ENCODE measurements around the gene TMEM245.

The TMEM245 gene

GRCh38 chr9:109028457-109028856, 91.3 kb downstream of the TMEM245 start:
- H3K36me3 ChIP-seq (ENCODE audit: control insufficient read depth, insufficient read depth, low read length) = no peaks in the 10 kb centered on the region
- H3K4me1 ChIP-seq (ENCODE audit: control insufficient read depth, insufficient read depth, low read length) = peaks cover 9% of the 10 kb centered on the region
- no peak overlapping the region for H3K4me3 ChIP-seq (ENCODE audit: low read length)
- no peaks in the 10 kb centered on the region for H3K9me3 ChIP-seq (ENCODE audit: control insufficient read depth, low read length)
- H3K27me3 ChIP-seq (ENCODE audit: control insufficient read depth, insufficient read depth, low read length) = no peaks in the 10 kb centered on the region
- no peak overlapping the region for H3K9ac ChIP-seq (ENCODE audit: low read length)

DNA sequence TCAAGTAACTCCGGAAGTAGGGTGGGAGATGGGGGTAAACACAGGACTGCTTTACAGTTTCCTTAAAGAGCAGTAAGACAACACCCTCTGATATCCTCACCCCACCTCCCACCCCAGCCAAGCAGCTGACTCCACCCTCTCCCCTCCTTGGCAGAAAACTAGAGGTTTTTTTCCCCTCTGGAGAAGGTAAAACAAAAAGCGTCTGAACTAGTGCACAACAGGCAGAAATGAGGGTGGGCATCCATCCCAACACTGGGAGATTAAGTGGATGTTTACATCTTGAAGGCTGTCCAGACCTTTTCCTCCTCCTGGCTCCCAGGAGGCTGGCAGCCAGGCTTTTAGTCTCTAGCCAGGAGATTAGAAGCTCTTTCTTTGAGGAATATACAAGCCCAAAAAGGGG, 92.6 kb downstream of the TMEM245 start:
- no peaks in the 10 kb centered on the region for H3K27me3 ChIP-seq (ENCODE audit: control insufficient read depth, insufficient read depth, low read length)
- peaks cover 9% of the 10 kb centered on the region for H3K4me1 ChIP-seq (ENCODE audit: control insufficient read depth, insufficient read depth, low read length)
- no peak overlapping the region for H3K4me3 ChIP-seq (ENCODE audit: low read length)
- no peaks in the 10 kb centered on the region for H3K36me3 ChIP-seq (ENCODE audit: control insufficient read depth, insufficient read depth, low read length)
- no peaks in the 10 kb centered on the region for H3K9me3 ChIP-seq (ENCODE audit: control insufficient read depth, low read length)
- no peak overlapping the region for H3K9ac ChIP-seq (ENCODE audit: low read length)

DNA sequence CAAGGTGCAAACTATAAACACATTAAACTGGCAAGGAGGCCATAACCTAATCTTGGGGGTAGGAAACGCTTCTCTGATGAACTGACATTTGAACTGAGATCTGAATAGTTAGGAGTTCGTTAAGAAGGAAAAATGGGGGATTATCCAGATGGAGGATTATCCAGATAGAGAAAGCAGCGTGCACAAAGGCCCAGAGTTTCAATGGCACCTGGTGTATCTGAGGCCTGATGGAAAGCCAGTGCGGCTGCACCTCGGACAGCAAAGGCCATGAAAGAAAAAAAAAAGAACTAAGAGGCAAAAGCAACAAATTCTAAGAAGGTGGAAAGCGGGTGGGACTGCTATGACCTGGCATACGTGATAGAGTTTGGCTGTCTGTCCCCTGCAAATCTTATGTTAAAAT, 93.4 kb downstream of the TMEM245 start:
- Histone ChIP-seq H3K9ac (ENCODE audit: low read length) (no peak overlapping the region), H3K9me3 (ENCODE audit: control insufficient read depth, low read length) (no peaks in the 10 kb centered on the region), H3K36me3 (ENCODE audit: control insufficient read depth, insufficient read depth, low read length) (no peaks in the 10 kb centered on the region), H3K4me1 (ENCODE audit: control insufficient read depth, insufficient read depth, low read length) (peaks cover 9% of the 10 kb centered on the region), H3K4me3 (ENCODE audit: low read length) (no peak overlapping the region), H3K27me3 (ENCODE audit: control insufficient read depth, insufficient read depth, low read length) (no peaks in the 10 kb centered on the region)

DNA sequence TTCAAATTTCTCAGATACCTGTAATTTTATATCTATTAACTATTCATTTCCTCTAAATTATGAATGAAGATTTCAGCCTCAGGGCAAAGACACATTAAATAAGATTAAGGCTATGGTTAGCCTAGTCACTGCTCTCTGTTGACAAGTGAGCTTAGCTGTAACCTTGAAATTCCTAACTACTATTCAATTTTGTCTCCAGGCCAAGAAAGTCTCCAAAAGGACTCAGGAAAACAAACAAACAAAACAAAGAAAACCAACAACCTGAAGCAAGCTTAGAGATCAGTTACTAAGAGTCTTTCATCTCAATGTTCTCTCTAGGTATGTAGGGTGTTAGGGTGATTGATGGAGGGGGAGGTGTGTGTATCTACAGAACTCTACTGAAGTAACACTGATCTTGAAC, 96.9 kb downstream of the TMEM245 start:
- peaks cover 9% of the 10 kb centered on the region for H3K4me1 ChIP-seq (ENCODE audit: control insufficient read depth, insufficient read depth, low read length)

GRCh38 chr9:109020581-109021511, 98.9 kb downstream of the TMEM245 start:
- H3K9me3 ChIP-seq (ENCODE audit: control insufficient read depth, low read length) = no peaks in the 10 kb centered on the region
- no peaks in the 10 kb centered on the region for H3K27me3 ChIP-seq (ENCODE audit: control insufficient read depth, insufficient read depth, low read length)
- no peaks in the 10 kb centered on the region for H3K36me3 ChIP-seq (ENCODE audit: control insufficient read depth, insufficient read depth, low read length)
- no peaks in the 10 kb centered on the region for H3K4me1 ChIP-seq (ENCODE audit: control insufficient read depth, insufficient read depth, low read length)
- H3K9ac ChIP-seq (ENCODE audit: low read length) = no peak overlapping the region
- no peak overlapping the region for H3K4me3 ChIP-seq (ENCODE audit: low read length)

More for the DNA sequence above, 96.9 kb downstream of the TMEM245 start:
- H3K9me3 ChIP-seq (ENCODE audit: control insufficient read depth, low read length) = no peaks in the 10 kb centered on the region
- no peaks in the 10 kb centered on the region for H3K27me3 ChIP-seq (ENCODE audit: control insufficient read depth, insufficient read depth, low read length)
- H3K4me3 ChIP-seq (ENCODE audit: low read length) = no peak overlapping the region
- no peaks in the 10 kb centered on the region for H3K36me3 ChIP-seq (ENCODE audit: control insufficient read depth, insufficient read depth, low read length)
- H3K9ac ChIP-seq (ENCODE audit: low read length) = no peak overlapping the region

- H3K27me3 ChIP-seq (ENCODE audit: control insufficient read depth, insufficient read depth, low read length) = no peaks in the 10 kb centered on the region
- H3K9ac ChIP-seq (ENCODE audit: low read length) = no peak overlapping the region
- H3K4me1 ChIP-seq (ENCODE audit: control insufficient read depth, insufficient read depth, low read length) = no peaks in the 10 kb centered on the region
These were observed 99.6 kb downstream of the TMEM245 start for GRCh38 chr9:109020113-109020512.

GRCh38 chr9:109019420-109019819, 100.3 kb downstream of the TMEM245 start:
- Histone ChIP-seq H3K36me3 (ENCODE audit: control insufficient read depth, insufficient read depth, low read length) (no peaks in the 10 kb centered on the region), H3K9me3 (ENCODE audit: control insufficient read depth, low read length) (no peaks in the 10 kb centered on the region), H3K27me3 (ENCODE audit: control insufficient read depth, insufficient read depth, low read length) (no peaks in the 10 kb centered on the region), H3K9ac (ENCODE audit: low read length) (no peak overlapping the region), H3K4me3 (ENCODE audit: low read length) (no peak overlapping the region), H3K4me1 (ENCODE audit: control insufficient read depth, insufficient read depth, low read length) (peaks cover 4% of the 10 kb centered on the region)

More at GRCh38 chr9:109020113-109020512, 99.6 kb downstream of the TMEM245 start:
- no peaks in the 10 kb centered on the region for H3K9me3 ChIP-seq (ENCODE audit: control insufficient read depth, low read length)
- no peak overlapping the region for H3K4me3 ChIP-seq (ENCODE audit: low read length)
- H3K36me3 ChIP-seq (ENCODE audit: control insufficient read depth, insufficient read depth, low read length) = no peaks in the 10 kb centered on the region

DNA sequence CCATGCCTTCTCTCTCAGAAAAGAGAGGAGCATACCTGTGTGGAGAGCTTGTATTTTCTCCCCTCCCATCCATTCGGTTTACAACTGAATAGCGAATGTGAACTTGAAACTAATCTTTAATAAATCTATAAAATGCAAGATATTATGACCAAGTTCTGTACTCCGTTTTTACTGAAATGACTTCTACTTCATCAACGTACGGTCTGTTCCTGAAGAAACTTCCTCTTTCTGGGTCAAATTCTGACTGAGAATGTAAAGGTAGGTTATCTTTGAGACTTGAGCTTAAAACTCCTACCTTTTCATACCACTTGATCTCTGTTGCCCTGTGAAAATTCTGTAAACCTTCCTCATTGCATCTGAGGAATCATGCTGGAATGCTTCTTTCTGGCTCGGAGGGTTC, 102.3 kb downstream of the TMEM245 start:
- H3K9me3 ChIP-seq (ENCODE audit: control insufficient read depth, low read length) = no peaks in the 10 kb centered on the region
- H3K4me1 ChIP-seq (ENCODE audit: control insufficient read depth, insufficient read depth, low read length) = peaks cover 4% of the 10 kb centered on the region
- no peak overlapping the region for H3K9ac ChIP-seq (ENCODE audit: low read length)
- H3K36me3 ChIP-seq (ENCODE audit: control insufficient read depth, insufficient read depth, low read length) = no peaks in the 10 kb centered on the region
- H3K4me3 ChIP-seq (ENCODE audit: low read length) = no peak overlapping the region
- H3K27me3 ChIP-seq (ENCODE audit: control insufficient read depth, insufficient read depth, low read length) = no peaks in the 10 kb centered on the region

DNA sequence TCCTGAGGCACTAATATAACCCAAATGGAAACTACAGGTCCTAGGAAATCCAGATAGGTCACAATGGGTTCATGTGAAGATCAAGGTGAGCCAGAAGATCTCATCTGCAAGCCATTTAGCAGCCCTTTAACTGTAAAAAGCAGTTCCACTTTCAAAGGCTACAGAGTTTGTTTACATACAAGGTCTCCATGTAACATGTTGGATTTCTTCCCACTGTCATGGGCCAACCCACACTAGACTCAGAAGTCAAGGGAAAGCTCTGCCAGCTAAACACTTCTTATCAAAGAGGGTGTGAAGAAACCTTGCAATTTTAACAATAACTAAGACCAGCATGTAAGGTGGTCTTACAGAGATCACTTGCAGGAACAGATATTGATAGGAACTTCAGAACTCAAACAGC, 102.7 kb downstream of the TMEM245 start:
- Histone ChIP-seq H3K4me1 (ENCODE audit: control insufficient read depth, insufficient read depth, low read length) (peaks cover 4% of the 10 kb centered on the region), H3K9ac (ENCODE audit: low read length) (no peak overlapping the region), H3K4me3 (ENCODE audit: low read length) (no peak overlapping the region), H3K36me3 (ENCODE audit: control insufficient read depth, insufficient read depth, low read length) (no peaks in the 10 kb centered on the region), H3K9me3 (ENCODE audit: control insufficient read depth, low read length) (no peaks in the 10 kb centered on the region), H3K27me3 (ENCODE audit: control insufficient read depth, insufficient read depth, low read length) (no peaks in the 10 kb centered on the region)

DNA sequence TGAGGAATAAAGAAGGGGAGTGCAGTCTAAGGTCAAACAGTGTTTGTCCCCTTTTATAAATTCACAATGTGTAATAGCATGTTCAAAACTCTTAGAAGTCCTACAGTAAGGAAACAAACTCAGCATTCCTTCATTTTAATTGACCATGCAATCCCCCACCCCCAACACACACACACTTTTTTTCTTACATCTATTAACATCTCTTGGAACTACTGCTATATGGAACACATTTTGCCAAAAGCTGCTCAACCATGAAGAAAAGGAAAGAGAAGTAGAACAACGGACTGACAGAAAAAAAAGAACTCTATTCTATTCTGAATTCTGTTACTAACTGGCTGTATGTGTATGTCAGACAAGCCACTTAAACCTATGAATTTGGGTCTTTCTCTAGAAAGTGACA, 103.6 kb downstream of the TMEM245 start:
- H3K4me1 ChIP-seq (ENCODE audit: control insufficient read depth, insufficient read depth, low read length) = peaks cover 8% of the 10 kb centered on the region
- no peaks in the 10 kb centered on the region for H3K9me3 ChIP-seq (ENCODE audit: control insufficient read depth, low read length)
- H3K4me3 ChIP-seq (ENCODE audit: low read length) = no peak overlapping the region
- H3K36me3 ChIP-seq (ENCODE audit: control insufficient read depth, insufficient read depth, low read length) = no peaks in the 10 kb centered on the region
- no peak overlapping the region for H3K9ac ChIP-seq (ENCODE audit: low read length)
- H3K27me3 ChIP-seq (ENCODE audit: control insufficient read depth, insufficient read depth, low read length) = no peaks in the 10 kb centered on the region

DNA sequence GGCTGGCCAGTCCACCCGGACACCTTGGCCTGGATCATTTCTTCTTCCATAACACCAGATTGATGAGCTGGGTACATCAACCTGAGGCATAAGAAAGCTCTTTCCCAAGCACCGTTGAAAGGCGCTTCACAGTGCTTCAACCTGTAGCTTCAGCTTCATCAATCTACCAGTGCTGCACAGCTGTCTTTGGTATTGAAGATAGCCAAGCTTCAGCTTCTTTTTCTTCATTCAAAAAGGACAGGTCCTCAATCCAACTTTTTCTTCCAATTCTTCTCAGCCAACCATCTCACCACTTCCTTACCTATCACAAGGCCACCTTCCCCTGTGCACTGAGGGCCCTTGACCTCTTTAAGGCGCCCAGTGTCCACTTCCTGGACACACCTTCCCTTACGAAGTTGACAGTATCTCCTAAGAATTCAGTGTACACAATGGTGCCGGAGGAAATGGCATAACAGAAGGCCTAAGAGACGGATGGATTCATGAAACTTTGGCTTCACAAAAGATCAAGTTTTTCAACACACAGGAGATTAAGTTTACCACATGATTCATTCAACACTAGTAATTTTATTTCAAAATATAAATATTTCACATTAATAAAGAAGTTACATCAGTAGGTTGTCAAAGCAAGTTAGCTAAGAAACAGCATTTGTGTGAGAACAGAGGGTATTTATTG, 105.0 kb downstream of the TMEM245 start:
- Histone ChIP-seq H3K9me3 (ENCODE audit: control insufficient read depth, low read length) (no peaks in the 10 kb centered on the region), H3K36me3 (ENCODE audit: control insufficient read depth, insufficient read depth, low read length) (no peaks in the 10 kb centered on the region), H3K4me3 (ENCODE audit: low read length) (no peak overlapping the region), H3K9ac (ENCODE audit: low read length) (no peak overlapping the region), H3K4me1 (ENCODE audit: control insufficient read depth, insufficient read depth, low read length) (peaks cover 8% of the 10 kb centered on the region), H3K27me3 (ENCODE audit: control insufficient read depth, insufficient read depth, low read length) (no peaks in the 10 kb centered on the region)
